GM19397 (cell line): Measurements from ENCODE around the gene AFF4.
"Not testable (repeated sequence)": the region's sequence is repeated elsewhere in the genome, so short reads cannot be mapped to it uniquely, and the experiment has no call there.

Experiments used
- ATAC-seq: cut with Tn5 transposase; IDR thresholded peaks from one replicate; pipeline ENCODE4 v1.9.1; 2021; ENCODE audit warnings: mild to moderate bottlenecking, moderate library complexity; ENCODE audit not compliant: unreplicated experiment

The AFF4 gene

GRCh38 chr5:132860742-132861141 is 102.7 kb downstream of the AFF4 start:
- ATAC-seq: no peak

- ATAC-seq: no peak
Observed at GRCh38 chr5:132859889-132860437, 103.5 kb downstream of the AFF4 start.

- ATAC-seq: no peak
Observed at GRCh38 chr5:132856011-132856410, 107.4 kb downstream of the AFF4 start.

GRCh38 chr5:132854992-132855391 is 108.4 kb downstream of the AFF4 start:
- ATAC-seq: not testable (repeated sequence)

- ATAC-seq: no peak
Observed at GRCh38 chr5:132854301-132854700, 109.1 kb downstream of the AFF4 start.

DNA sequence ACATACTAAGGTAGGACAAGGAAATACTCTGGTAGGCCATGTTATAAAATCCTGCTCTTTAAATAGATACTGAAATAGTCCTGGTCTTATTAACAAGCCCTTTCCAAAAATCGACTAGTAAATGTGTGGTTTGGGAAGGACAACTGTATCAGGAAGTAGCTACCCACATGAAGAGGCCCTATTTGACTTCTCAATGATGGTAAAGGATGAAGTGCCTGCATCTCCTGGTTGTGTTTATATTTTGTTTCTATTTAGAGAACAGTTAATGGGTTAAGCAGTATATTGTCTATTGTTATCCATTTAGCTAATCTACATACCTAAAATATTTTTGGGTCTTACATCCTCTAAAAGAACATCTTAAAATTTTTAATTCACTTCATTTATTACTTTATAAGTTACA is 109.6 kb downstream of the AFF4 start:
- no peak for ATAC-seq

- no peak for ATAC-seq
Observed at GRCh38 chr5:132853323-132853722, 110.1 kb downstream of the AFF4 start.

DNA sequence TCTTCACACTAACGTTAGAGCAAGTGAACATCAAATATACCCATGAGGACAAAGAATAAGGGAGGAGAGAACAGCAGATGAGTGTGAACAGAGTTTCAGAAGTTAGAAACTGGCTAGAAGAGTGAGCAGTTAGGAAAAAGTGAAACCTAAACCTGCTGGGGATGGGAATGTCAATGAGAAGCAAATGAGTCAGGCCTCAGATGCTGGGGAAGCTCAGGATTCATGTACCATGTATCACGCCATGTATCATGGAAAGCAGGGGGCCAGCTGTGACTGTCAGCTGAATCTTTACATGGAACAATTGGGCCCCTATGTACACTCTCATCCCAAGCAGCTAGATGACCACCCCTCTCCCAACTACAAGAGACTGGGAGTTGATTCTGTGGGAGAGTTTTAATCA is 113.4 kb downstream of the AFF4 start:
- no peak for ATAC-seq

DNA sequence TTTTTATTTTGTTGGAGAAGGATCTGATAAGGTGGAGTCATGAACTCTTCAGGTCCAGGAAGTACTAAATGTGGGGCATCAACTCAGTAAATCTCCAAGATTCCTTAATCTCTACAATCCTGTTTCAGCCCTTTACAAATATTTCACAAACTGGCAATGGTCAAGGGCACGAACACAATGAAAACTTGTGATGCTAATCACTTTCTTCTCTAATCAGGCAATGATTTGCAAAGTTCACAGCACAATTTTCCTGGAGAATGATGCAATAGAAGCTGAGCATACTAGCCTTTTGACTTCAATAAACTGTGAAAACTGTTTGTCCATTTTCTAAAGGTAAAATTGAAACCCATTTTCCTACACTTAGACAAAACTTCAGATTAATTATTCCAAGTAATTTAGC is 114.1 kb downstream of the AFF4 start:
- ATAC-seq: no peak

- ATAC-seq: no peak
Observed at GRCh38 chr5:132848270-132848669, 115.2 kb downstream of the AFF4 start.

GRCh38 chr5:132841305-132841704 is 122.1 kb downstream of the AFF4 start:
- no peak for ATAC-seq

GRCh38 chr5:132840896-132841295 is 122.5 kb downstream of the AFF4 start:
- no peak for ATAC-seq

DNA sequence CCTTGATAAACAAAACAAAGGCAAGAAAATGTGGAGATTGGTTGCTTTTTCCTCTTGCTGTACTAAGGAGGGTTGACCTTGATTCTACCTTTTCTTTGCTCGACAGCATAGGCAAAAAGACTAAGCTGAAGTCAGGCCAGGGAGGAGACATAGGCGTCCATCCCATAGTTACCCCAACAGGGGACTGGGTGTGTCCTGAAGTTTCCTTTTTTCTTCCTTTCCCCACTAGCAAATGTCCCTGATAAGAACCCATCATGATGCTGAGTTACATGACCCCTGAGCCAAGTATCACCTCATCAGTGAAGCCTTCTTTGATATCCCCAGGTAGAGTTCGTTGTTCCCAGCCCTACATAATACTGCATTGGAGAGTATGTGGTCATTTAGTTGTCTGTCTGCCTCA is 123.1 kb downstream of the AFF4 start:
- ATAC-seq: no peak

GRCh38 chr5:132839426-132840301 is 123.8 kb downstream of the AFF4 start:
- no peak for ATAC-seq

DNA sequence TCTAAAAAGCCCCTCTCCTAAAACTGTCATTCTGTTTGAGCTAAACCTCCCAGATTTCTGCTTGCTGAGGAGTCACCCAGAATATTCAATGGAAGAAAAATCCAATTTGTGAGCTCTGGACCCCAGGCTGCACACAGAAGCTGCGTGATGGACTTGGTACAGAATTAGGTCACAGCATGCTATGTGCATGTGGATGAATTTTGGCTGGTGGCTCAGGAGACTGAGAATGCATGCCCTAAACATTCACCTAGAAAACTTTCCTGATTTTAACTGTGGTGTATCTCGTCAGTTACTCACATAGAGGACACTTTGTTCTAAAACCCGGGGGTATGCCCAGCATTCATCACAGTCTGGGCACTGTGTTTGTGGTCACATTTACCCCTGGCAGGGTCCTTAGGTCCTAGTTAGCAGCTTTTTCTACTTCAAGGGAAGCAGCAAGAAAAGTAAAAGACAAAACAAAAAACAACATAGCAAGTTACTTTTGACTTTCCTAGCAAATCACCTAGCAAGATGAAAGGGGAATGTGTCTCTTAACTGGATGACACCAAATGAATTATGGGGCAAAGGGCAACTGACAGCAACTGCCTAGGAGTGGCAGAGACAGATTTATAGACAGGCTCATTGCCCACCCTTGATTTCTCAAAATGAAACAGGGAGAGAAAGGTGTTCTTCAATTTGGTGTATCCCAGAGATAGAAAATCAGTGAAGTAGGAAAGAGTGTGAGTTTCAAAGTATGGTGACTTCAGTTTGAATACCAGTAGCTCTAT is 124.7 kb downstream of the AFF4 start:
- ATAC-seq: no peak

DNA sequence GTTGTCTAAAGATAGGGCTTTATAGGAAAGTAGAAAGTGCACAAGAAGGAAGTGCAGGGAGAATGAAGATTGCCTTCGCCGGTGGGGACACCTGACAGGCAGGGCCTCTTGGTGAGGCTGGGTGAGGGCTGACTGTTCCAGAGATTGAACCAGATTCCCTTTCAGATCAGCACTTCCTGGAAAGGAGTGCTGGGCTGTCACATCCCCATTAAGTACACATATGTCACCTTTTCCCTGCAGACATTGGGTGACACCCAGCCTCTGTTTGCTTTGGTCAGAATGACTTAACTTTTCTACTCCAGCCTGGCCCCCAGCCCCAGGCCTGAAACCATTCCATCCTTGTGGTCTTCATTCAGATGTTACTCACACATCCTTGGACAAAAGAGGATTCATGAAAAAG is 125.6 kb downstream of the AFF4 start:
- no peak for ATAC-seq

- ATAC-seq: no peak
Observed at GRCh38 chr5:132836852-132837251, 126.6 kb downstream of the AFF4 start.

DNA sequence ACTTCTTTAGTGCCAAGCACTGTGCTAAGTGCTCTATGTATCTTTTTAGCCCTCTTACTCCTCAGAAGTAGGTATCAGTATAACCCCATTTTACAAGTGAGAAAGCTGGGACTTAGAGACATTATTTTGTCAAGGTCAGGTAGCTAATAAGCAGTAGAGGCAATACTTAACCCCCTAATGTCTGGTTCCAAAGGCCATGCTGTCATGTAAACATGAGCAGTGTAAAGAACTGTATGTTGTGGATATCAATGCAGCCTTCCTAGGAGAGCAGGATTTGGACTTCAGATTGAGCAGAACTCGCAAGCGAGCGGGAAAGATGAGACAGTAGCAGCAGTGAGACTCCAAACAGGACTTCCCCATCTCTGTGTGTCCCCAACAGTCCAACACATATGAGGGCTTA is 129.4 kb downstream of the AFF4 start:
- no peak for ATAC-seq

DNA sequence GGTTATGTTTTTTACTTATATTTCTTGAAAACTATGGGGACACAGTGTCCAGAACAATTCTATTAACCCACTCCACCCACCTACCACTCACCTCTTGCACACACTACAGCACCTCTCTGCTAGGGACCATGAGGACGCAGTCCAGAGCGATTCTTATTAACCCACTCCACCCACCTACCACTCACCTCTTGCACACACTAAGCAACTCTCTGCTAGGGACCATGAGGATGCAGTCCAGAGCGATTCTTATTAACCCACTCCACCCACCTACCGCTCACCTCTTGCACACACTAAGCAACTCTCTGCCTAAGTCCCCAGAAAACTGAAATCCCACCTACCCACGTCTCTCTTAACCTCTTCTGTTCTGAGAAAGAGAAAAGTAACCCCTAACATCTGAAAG is 130.8 kb downstream of the AFF4 start:
- ATAC-seq: no peak

GRCh38 chr5:132831095-132831860 is 132.2 kb downstream of the AFF4 start:
- ATAC-seq: no peak

- peak; percentile 72 for ATAC-seq
Observed at GRCh38 chr5:132830436-132831094, 132.9 kb downstream of the AFF4 start, which contains the start of gene SHROOM1. SHROOM1 (minus strand) TSS chr5:132830647; CDS start chr5:132826140, 4,507 bp downstream.
